ENCODE results near the gene S100A9.
"Not testable (repeated sequence)": the region's sequence is repeated elsewhere in the genome, so short reads cannot be mapped to it uniquely, and the experiment has no call there.

Gene S100A9

GRCh38 chr1:153401461-153401860 is 43.8 kb downstream of the S100A9 start:
- peaks cover under 1% of the 10 kb centered on the region for H3K27me3 ChIP-seq
- H3K36me3 ChIP-seq = no peaks in the 10 kb centered on the region
- H3K27ac ChIP-seq = peak overlapping the region; percentile 100
- TF ChIP-seq CTCF (IDR thresholded peaks at IDR 0.05) = no peak
- H3K9me3 ChIP-seq = no peaks in the 10 kb centered on the region
- H3K4me3 ChIP-seq (ENCODE audit: low read depth in 1 of 2, low read length in 1 of 2) = peak overlapping the region; percentile 41 to 49
- H3K4me1 ChIP-seq (ENCODE audit: control insufficient read depth in 1 of 2, insufficient read depth in 1 of 2, low read depth in 1 of 2, low read length in 1 of 2) = peaks cover 87 to 90% of the 10 kb centered on the region in 2 experiments

GRCh38 chr1:153402226-153402625 is 44.6 kb downstream of the S100A9 start:
- Histone ChIP-seq H3K27ac (peak overlapping the region; percentile 100), H3K27me3 (peaks cover 8% of the 10 kb centered on the region), H3K4me3 (ENCODE audit: low read depth in 1 of 2, low read length in 1 of 2) (peak overlapping the region; percentile 41 to 49), H3K36me3 (no peaks in the 10 kb centered on the region), H3K4me1 (ENCODE audit: control insufficient read depth in 1 of 2, insufficient read depth in 1 of 2, low read depth in 1 of 2, low read length in 1 of 2) (peaks cover 80 to 82% of the 10 kb centered on the region in 2 experiments), H3K9me3 (no peaks in the 10 kb centered on the region)
- TF ChIP-seq CTCF (IDR thresholded peaks at IDR 0.05) = no peak

- TF ChIP-seq CTCF (IDR thresholded peaks at IDR 0.05) = no peak
- peak overlapping the region; percentile 41 to 49 for H3K4me3 ChIP-seq (ENCODE audit: low read depth in 1 of 2, low read length in 1 of 2)
Measured at GRCh38 chr1:153403421-153404085, 45.9 kb downstream of the S100A9 start.

GRCh38 chr1:153404086-153404635 is 46.5 kb downstream of the S100A9 start:
- peak overlapping the region; percentile 100 for H3K27ac ChIP-seq
- no peaks in the 10 kb centered on the region for H3K36me3 ChIP-seq
- H3K9me3 ChIP-seq = no peaks in the 10 kb centered on the region
- peaks cover 17% of the 10 kb centered on the region for H3K27me3 ChIP-seq
- TF ChIP-seq CTCF (IDR thresholded peaks at IDR 0.05) = no peak
- peaks cover 60 to 63% of the 10 kb centered on the region in 2 experiments for H3K4me1 ChIP-seq (ENCODE audit: control insufficient read depth in 1 of 2, insufficient read depth in 1 of 2, low read depth in 1 of 2, low read length in 1 of 2)
- peak overlapping the region; percentile 41 to 49 for H3K4me3 ChIP-seq (ENCODE audit: low read depth in 1 of 2, low read length in 1 of 2)

More at GRCh38 chr1:153403421-153404085, 45.9 kb downstream of the S100A9 start:
- H3K9me3 ChIP-seq = no peaks in the 10 kb centered on the region
- peaks cover 66 to 69% of the 10 kb centered on the region in 2 experiments for H3K4me1 ChIP-seq (ENCODE audit: control insufficient read depth in 1 of 2, insufficient read depth in 1 of 2, low read depth in 1 of 2, low read length in 1 of 2)
- H3K36me3 ChIP-seq = no peaks in the 10 kb centered on the region
- H3K27ac ChIP-seq = peak overlapping the region; percentile 100
- peaks cover 15% of the 10 kb centered on the region for H3K27me3 ChIP-seq

- no peaks in the 10 kb centered on the region for H3K9me3 ChIP-seq
- H3K36me3 ChIP-seq = no peaks in the 10 kb centered on the region
- H3K4me3 ChIP-seq (ENCODE audit: low read depth in 1 of 2, low read length in 1 of 2) = peak overlapping the region; percentile 41 to 49
- peak overlapping the region; percentile 100 for H3K27ac ChIP-seq
- peaks cover 54 to 57% of the 10 kb centered on the region in 2 experiments for H3K4me1 ChIP-seq (ENCODE audit: control insufficient read depth in 1 of 2, insufficient read depth in 1 of 2, low read depth in 1 of 2, low read length in 1 of 2)
- peak; percentile 91 for TF ChIP-seq CTCF (IDR thresholded peaks at IDR 0.05)
- H3K27me3 ChIP-seq = peaks cover 23% of the 10 kb centered on the region
Measured at GRCh38 chr1:153404768-153405167, 47.1 kb downstream of the S100A9 start.

- H3K36me3 ChIP-seq; H3K27ac ChIP-seq; H3K4me3 ChIP-seq (ENCODE audit: low read depth in 1 of 2, low read length in 1 of 2); H3K9me3 ChIP-seq: not testable (repeated sequence)
- Histone ChIP-seq H3K27me3 (peaks cover 33% of the 10 kb centered on the region), H3K4me1 (ENCODE audit: control insufficient read depth in 1 of 2, insufficient read depth in 1 of 2, low read depth in 1 of 2, low read length in 1 of 2) (peaks cover 42 to 44% of the 10 kb centered on the region in 2 experiments)
Measured at GRCh38 chr1:153405825-153406599, 48.4 kb downstream of the S100A9 start.

GRCh38 chr1:153407274-153407673 is 49.6 kb downstream of the S100A9 start:
- H3K27ac ChIP-seq; H3K4me3 ChIP-seq (ENCODE audit: low read depth in 1 of 2, low read length in 1 of 2); H3K36me3 ChIP-seq; H3K9me3 ChIP-seq: not testable (repeated sequence)
- Histone ChIP-seq H3K27me3 (peaks cover 39% of the 10 kb centered on the region), H3K4me1 (ENCODE audit: control insufficient read depth in 1 of 2, insufficient read depth in 1 of 2, low read depth in 1 of 2, low read length in 1 of 2) (peaks cover 29 to 32% of the 10 kb centered on the region in 2 experiments)
